ENCODE results near the gene DUSP12.

- TF ChIP-seq GABPA (IDR thresholded peaks at IDR 0.05 in 1 of 2, conservative IDR thresholded peaks at IDR 0.05 in 1 of 2): no peak
- TF ChIP-seq, protein P1, sequence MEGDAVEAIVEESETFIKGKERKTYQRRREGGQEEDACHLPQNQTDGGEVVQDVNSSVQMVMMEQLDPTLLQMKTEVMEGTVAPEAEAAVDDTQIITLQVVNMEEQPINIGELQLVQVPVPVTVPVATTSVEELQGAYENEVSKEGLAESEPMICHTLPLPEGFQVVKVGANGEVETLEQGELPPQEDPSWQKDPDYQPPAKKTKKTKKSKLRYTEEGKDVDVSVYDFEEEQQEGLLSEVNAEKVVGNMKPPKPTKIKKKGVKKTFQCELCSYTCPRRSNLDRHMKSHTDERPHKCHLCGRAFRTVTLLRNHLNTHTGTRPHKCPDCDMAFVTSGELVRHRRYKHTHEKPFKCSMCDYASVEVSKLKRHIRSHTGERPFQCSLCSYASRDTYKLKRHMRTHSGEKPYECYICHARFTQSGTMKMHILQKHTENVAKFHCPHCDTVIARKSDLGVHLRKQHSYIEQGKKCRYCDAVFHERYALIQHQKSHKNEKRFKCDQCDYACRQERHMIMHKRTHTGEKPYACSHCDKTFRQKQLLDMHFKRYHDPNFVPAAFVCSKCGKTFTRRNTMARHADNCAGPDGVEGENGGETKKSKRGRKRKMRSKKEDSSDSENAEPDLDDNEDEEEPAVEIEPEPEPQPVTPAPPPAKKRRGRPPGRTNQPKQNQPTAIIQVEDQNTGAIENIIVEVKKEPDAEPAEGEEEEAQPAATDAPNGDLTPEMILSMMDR (IDR thresholded peaks at IDR 0.05; ENCODE audit: low read depth, low read length, missing input control): no peak
Observed at GRCh38 chr1:161731241-161731640, 18.3 kb upstream of the DUSP12 start.
